IMR-90 (cell line): ENCODE data around the gene NCOA5. TPM values are rescaled to one million over a fixed set of nuclear protein-coding genes. Genes with fewer than 3 reads are reported as not detected.

Experiments
- ATAC-seq: fragments of 200-7000 bp; cut with Tn5 transposase; 2 replicates; pipeline ENCODE4 v1.9.1; 2020; ENCODE audit warnings: low read depth, mild to moderate bottlenecking, moderate library complexity
- BruUV-seq: library from RNA; stranded (reverse); fragments of 400-500 nt; replicated peaks from 2 replicates; lab custom pipeline; 2021; lab: Mats Ljungman, UMichigan
- CTCF ChIA-PET: fragments of 300-600 bp; formaldehyde crosslinking; extraction: SDS; loops from one replicate; lab custom pipeline; 2021; ENCODE audit warnings: antibody characterized with exemption; lab: Yijun Ruan, JAX
- POLR2A ChIA-PET: fragments of 300-600 bp; sonication (Branson Sonifier 250); formaldehyde crosslinking; loops from one replicate; lab custom pipeline; 2022; ENCODE audit warnings: antibody characterized with exemption; ENCODE audit not compliant: unreplicated experiment; lab: Charles Lee
- DNase-seq: peaks from one replicate; pipeline ENCODE4 v3.0.0; 2013
- H2AFZ ChIP-seq: replicated peaks from 2 replicates; pipeline ENCODE3; 2013; ENCODE audit warnings: low read length, mild to moderate bottlenecking; ENCODE audit not compliant: poor library complexity
- H2AK5ac ChIP-seq: 2 replicates; pipeline ENCODE4 v1.6.1; 2013; ENCODE audit warnings: low read depth, low read length, inconsistent platforms
- H2AK9ac ChIP-seq: replicated peaks from 2 replicates; pipeline ENCODE3; 2013; ENCODE audit warnings: mild to moderate bottlenecking, low read depth, low read length, moderate library complexity; ENCODE audit not compliant: poor library complexity
- H2BK120ac ChIP-seq: 2 replicates; pipeline ENCODE4 v1.6.1; 2013; ENCODE audit warnings: low read depth, low read length, inconsistent platforms
- H2BK15ac ChIP-seq: 3 replicates; pipeline ENCODE4 v1.6.1; 2013; ENCODE audit warnings: low read depth, low read length, inconsistent platforms
- H2BK20ac ChIP-seq: 2 replicates; pipeline ENCODE4 v1.6.1; 2013; ENCODE audit warnings: low read depth, mild to moderate bottlenecking, inconsistent platforms, low read length, moderate library complexity
- H2BK5ac ChIP-seq: 2 replicates; pipeline ENCODE4 v1.6.1; 2013; ENCODE audit warnings: mild to moderate bottlenecking, low read depth, low read length, inconsistent platforms; ENCODE audit not compliant: poor library complexity, severe bottlenecking
- H3K14ac ChIP-seq: replicated peaks from 2 replicates; pipeline ENCODE4 v1.6.1; 2013; ENCODE audit warnings: low read depth, low read length, inconsistent platforms
- H3K18ac ChIP-seq: 2 replicates; pipeline ENCODE4 v1.6.1; 2013; ENCODE audit warnings: low read depth, low read length, control low read depth
- H3K23ac ChIP-seq: 2 replicates; pipeline ENCODE4 v1.6.1; 2013; ENCODE audit warnings: low read depth, low read length, inconsistent platforms
- H3K27ac ChIP-seq: 2 replicates; pipeline ENCODE4 v1.5.1; 2013; ENCODE audit warnings: mild to moderate bottlenecking, control low read depth, low read length; ENCODE audit not compliant: insufficient read depth
- H3K27me3 ChIP-seq: 2 replicates; pipeline ENCODE4 v1.6.1; 2013; ENCODE audit warnings: low read length; ENCODE audit not compliant: control insufficient read depth, insufficient read depth
- H3K36me3 ChIP-seq: 2 replicates; pipeline ENCODE4 v1.6.1; 2013; ENCODE audit warnings: low read length, mixed read lengths; ENCODE audit not compliant: control insufficient read depth, insufficient read depth
- H3K4ac ChIP-seq: 2 replicates; pipeline ENCODE4 v1.6.1; 2013; ENCODE audit warnings: low read depth, low read length, inconsistent platforms
- H3K4me1 ChIP-seq: 2 replicates; pipeline ENCODE4 v1.6.1; 2013; ENCODE audit warnings: low read length, mixed read lengths; ENCODE audit not compliant: control insufficient read depth, insufficient read depth
- H3K4me2 ChIP-seq: 2 replicates; pipeline ENCODE4 v1.6.1; 2013; ENCODE audit warnings: low read depth, mild to moderate bottlenecking, control low read depth, low read length, moderate library complexity
- H3K4me3 ChIP-seq: 2 replicates; pipeline ENCODE4 v1.5.1; 2013; ENCODE audit warnings: low read depth, mild to moderate bottlenecking, control low read depth, low read length, moderate library complexity; ENCODE audit not compliant: insufficient read depth
- H3K56ac ChIP-seq: 2 replicates; pipeline ENCODE4 v1.6.1; 2013; ENCODE audit warnings: low read length, inconsistent platforms; ENCODE audit not compliant: insufficient read depth; ENCODE audit errors: extremely low read depth
- H3K79me1 ChIP-seq, 2 experiments: 2 replicates each; pipeline ENCODE4 v1.6.1; 2013; ENCODE audit warnings: low read length in 2 of 2, inconsistent platforms in 1 of 2, low read depth in 1 of 2
- H3K9ac ChIP-seq: 2 replicates; pipeline ENCODE4 v1.6.1; 2013; ENCODE audit warnings: low read depth, low read length, control low read depth
- H3K9me1 ChIP-seq: 2 replicates; pipeline ENCODE4 v1.6.1; 2013; ENCODE audit warnings: low read length, inconsistent platforms; ENCODE audit not compliant: insufficient read depth
- H3K9me3 ChIP-seq: 2 replicates; pipeline ENCODE4 v1.6.1; 2013; ENCODE audit warnings: low read length; ENCODE audit not compliant: control insufficient read depth, insufficient read depth
- H4K20me1 ChIP-seq: 2 replicates; pipeline ENCODE4 v1.6.1; 2013; ENCODE audit warnings: low read length, inconsistent platforms; ENCODE audit not compliant: insufficient read depth
- H4K5ac ChIP-seq: 2 replicates; pipeline ENCODE4 v1.6.1; 2013; ENCODE audit warnings: mild to moderate bottlenecking, low read depth, low read length, control low read depth
- H4K8ac ChIP-seq, 2 experiments: 2 replicates each; pipeline ENCODE4 v1.6.1; 2013; ENCODE audit warnings: low read depth in 2 of 2, low read length in 2 of 2, control low read depth in 1 of 2, inconsistent platforms in 1 of 2
- H4K91ac ChIP-seq: 2 replicates; pipeline ENCODE4 v1.6.1; 2013; ENCODE audit warnings: low read depth, low read length, inconsistent platforms; ENCODE audit not compliant: insufficient read depth
- BHLHE40 ChIP-seq: fragments of 150-350 bp; IDR thresholded peaks from 2 replicates; pipeline ENCODE4 v1.6.1; 2016; ENCODE audit warnings: mild to moderate bottlenecking, low read depth, low read length
- CEBPB ChIP-seq: IDR thresholded peaks from 2 replicates; pipeline ENCODE4 v1.6.1; 2012; ENCODE audit warnings: low read depth, low read length, improper control_type of control experiment
- CHD1 ChIP-seq: IDR thresholded peaks from 2 replicates; pipeline ENCODE4 v1.6.1; 2012; ENCODE audit warnings: low read depth, low read length, improper control_type of control experiment
- CTCF ChIP-seq: conservative IDR thresholded peaks from 2 replicates; pipeline ENCODE4 v1.5.1; 2012; ENCODE audit warnings: mild to moderate bottlenecking, low read depth, low read length, improper control_type of control experiment
- ELK1 ChIP-seq: fragments of 150-350 bp; IDR thresholded peaks from 2 replicates; pipeline ENCODE4 v1.6.1; 2016; ENCODE audit warnings: low read depth, mild to moderate bottlenecking, low read length, moderate library complexity, borderline replicate concordance
- FOS ChIP-seq: fragments of 150-350 bp; IDR thresholded peaks from 2 replicates; pipeline ENCODE4 v1.6.1; 2016; ENCODE audit warnings: low read depth, low read length
- MAFK ChIP-seq: IDR thresholded peaks from 2 replicates; pipeline ENCODE4 v1.6.1; 2012; ENCODE audit warnings: low read depth, low read length, improper control_type of control experiment
- MAZ ChIP-seq: IDR thresholded peaks from 2 replicates; pipeline ENCODE4 v1.6.1; 2012; ENCODE audit warnings: low read depth, mild to moderate bottlenecking, low read length, improper control_type of control experiment, moderate library complexity, borderline replicate concordance
- MXI1 ChIP-seq: IDR thresholded peaks from 2 replicates; pipeline ENCODE4 v1.6.1; 2012; ENCODE audit warnings: low read depth, mild to moderate bottlenecking, low read length, moderate library complexity, borderline replicate concordance
- NFE2L2 ChIP-seq: fragments of 150-350 bp; IDR thresholded peaks from 2 replicates; pipeline ENCODE4 v1.6.1; 2016; ENCODE audit warnings: low read depth, mild to moderate bottlenecking, low read length
- POLR2A ChIP-seq: IDR thresholded peaks from 2 replicates; pipeline ENCODE4 v1.6.1; 2012; ENCODE audit warnings: mild to moderate bottlenecking, low read depth, low read length
- RAD21 ChIP-seq: IDR thresholded peaks from 2 replicates; pipeline ENCODE4 v1.6.1; 2012; ENCODE audit warnings: low read length, improper control_type of control experiment
- RCOR1 ChIP-seq: IDR thresholded peaks from 2 replicates; pipeline ENCODE4 v1.6.1; 2012; ENCODE audit warnings: mild to moderate bottlenecking, low read length, improper control_type of control experiment; ENCODE audit not compliant: insufficient replicate concordance
- RFX5 ChIP-seq: IDR thresholded peaks from 2 replicates; pipeline ENCODE4 v1.8.0; 2012; ENCODE audit warnings: low read depth, mild to moderate bottlenecking, low read length, moderate library complexity
- SMC3 ChIP-seq: fragments of 150-350 bp; IDR thresholded peaks from 2 replicates; pipeline ENCODE4 v1.6.1; 2016; ENCODE audit warnings: low read depth, mild to moderate bottlenecking, antibody characterized with exemption, low read length, moderate library complexity
- USF2 ChIP-seq: fragments of 150-350 bp; IDR thresholded peaks from 2 replicates; pipeline ENCODE4 v1.6.1; 2017; ENCODE audit warnings: mild to moderate bottlenecking, antibody characterized with exemption, low read length, low read depth
- WGBS, 2 experiments: methylation state at CpG; one replicate each; pipeline versions ENCODE4 v1.1.5 to v1.1.7; 2013; ENCODE audit warnings: missing lambda C conversion rate in 2 of 2; ENCODE audit not compliant: insufficient read length in 1 of 2; ENCODE audit errors: extremely low coverage in 2 of 2; 5-methylcytosine and 5-hydroxymethylcytosine counted together
- dilution Hi-C: fragments of 300-500 bp; cut with HindIII; formaldehyde crosslinking; loops from one replicate; pipeline ENCODE4 v1.14.3; 2018; ENCODE audit warnings: low sequenced_read_pairs; ENCODE audit not compliant: unreplicated experiment
- in situ Hi-C: fragments of 300-500 bp; cut with MboI; formaldehyde crosslinking; loops from 3 replicates; pipeline ENCODE4 v1.14.3; 2019; ENCODE audit warnings: low sequenced_read_pairs, inconsistent platforms, mixed read lengths
- intact Hi-C: fragments of 100-400 bp; cut with micrococcal nuclease; formaldehyde crosslinking; loops from 2 replicates; pipeline ENCODE4 v1.10.0; 2022
- polyA plus RNA-seq, 3 experiments: library from polyadenylated mRNA; depleted of rRNA; stranded (reverse); fragments of >200 nt; gene quantifications; 2 replicates each; pipeline ENCODE4 v1.2.3, GENCODE V29; 2012; ENCODE audit warnings: low replicate concordance in 1 of 3
- total RNA-seq: library from RNA; depleted of rRNA; stranded (reverse); fragments of >200 nt; gene quantifications from 2 replicates; pipeline ENCODE4 v1.2.3, GENCODE V29; 2012

Gene NCOA5
- total and polyA plus RNA-seq, 2 of the 4 experiments (the other 2 are of a cell fraction) = 17.4 to 20.6 TPM

- Histone ChIP-seq H3K9ac (no peak overlapping the region), H3K79me1 (no peaks in the 10 kb centered on the region), H4K91ac (no peak overlapping the region), H3K4me2 (no peak overlapping the region), H2AFZ (no peak overlapping the region), H3K4me3 (no peak overlapping the region), H2AK5ac (no peak overlapping the region), H2BK120ac (no peak overlapping the region), H2BK15ac (no peak overlapping the region), H3K4me1 (no peaks in the 10 kb centered on the region), H3K4ac (no peak overlapping the region), H3K9me3 (peaks cover 3% of the 10 kb centered on the region; the same call in 1 of the 2 replicates), H2AK9ac (no peak overlapping the region), H3K9me1 (no peaks in the 10 kb centered on the region), H3K23ac (no peak overlapping the region), H3K36me3 (no peaks in the 10 kb centered on the region), H4K5ac (no peak overlapping the region), H4K8ac (no peak overlapping the region), H4K20me1 (no peaks in the 10 kb centered on the region), H3K27ac (no peak overlapping the region), H3K27me3 (peaks cover 24% of the 10 kb centered on the region), H3K56ac (no peak overlapping the region), H2BK5ac (no peak overlapping the region), H3K14ac (no peak overlapping the region), H3K18ac (no peak overlapping the region), H2BK20ac (no peak overlapping the region)
- in situ Hi-C loops = no loop called here
- no TSS peak for BruUV-seq
- DNase-seq (no peak), ATAC-seq (no peak)
- TF ChIP-seq BHLHE40 (no peak), CHD1 (no peak), MAFK (no peak), CEBPB (no peak), RCOR1 (no peak), RFX5 (no peak), NFE2L2 (no peak), CTCF (no peak), SMC3 (no peak), RAD21 (no peak), POLR2A (no peak), MAZ (no peak), USF2 (no peak), MXI1 (no peak), FOS (no peak), ELK1 (no peak)
- WGBS, 2 experiments = no CpG with 5 or more reads among the region's 5 CpGs
- intact Hi-C loops = no loop called here
- dilution Hi-C loops = no loop called here
- ChIA-PET POLR2A (no interaction called here), CTCF (no interaction called here)
Measured at GRCh38 chr20:46100988-46101387, 11.2 kb upstream of the NCOA5 start.
